Gastrocnemius medialis (tissue), 4 donors: ENCODE measurements around the gene MAP3K7. TPM values are rescaled to one million over a fixed set of nuclear protein-coding genes. Genes with fewer than 3 reads are reported as not detected.

Experiments used
- ATAC-seq, 2 donors: fragments of 150-250 bp; one replicate each; pipeline ENCODE4 v1.9.1; 2016
- DNase-seq, 2 donors: peaks; one replicate each; pipeline ENCODE4 v3.0.0-alpha.2; 2019
- H3K27ac ChIP-seq, 4 donors: fragments of 200-600 bp; sonication (generic); 1 replicate in 1 of 4; 2 replicates in 3 of 4; pipeline ENCODE4 v1.5.1; 2016 to 2018; ENCODE audit warnings: mild to moderate bottlenecking in 2 of 4, moderate library complexity in 1 of 4
- H3K27me3 ChIP-seq, 3 donors: fragments of 200-600 bp; sonication (generic) in 2 of 3; 1 replicate in 1 of 3; 2 replicates in 2 of 3; pipeline versions ENCODE4 v1.5.1 to v1.6.0; 2016 to 2019; ENCODE audit warnings: mild to moderate bottlenecking in 1 of 3, moderate library complexity in 1 of 3
- H3K36me3 ChIP-seq, 2 donors: fragments of 200-600 bp; sonication (generic) in 1 of 2; one replicate each; pipeline ENCODE4 v1.5.1; 2017 to 2018
- H3K4me1 ChIP-seq, 2 donors: fragments of 200-600 bp; sonication (generic) in 1 of 2; one replicate each; pipeline ENCODE4 v1.5.1; 2016 to 2017; ENCODE audit warnings: mild to moderate bottlenecking in 2 of 2
- H3K4me3 ChIP-seq, 4 donors: fragments of 200-600 bp; sonication (generic) in 3 of 4; 1 replicate in 1 of 4; 2 replicates in 3 of 4; pipeline ENCODE4 v1.5.1; 2016 to 2019; ENCODE audit warnings: mild to moderate bottlenecking in 2 of 4
- H3K9me3 ChIP-seq, 3 donors: fragments of 200-600 bp; sonication (generic) in 2 of 3; 1 replicate in 1 of 3; 2 replicates in 2 of 3; pipeline ENCODE4 v1.5.1; 2016 to 2019
- CTCF ChIP-seq, 5 experiments: fragments of 450-650 bp in 3 of 5; fragments of 200-600 bp in 2 of 5; sonication (generic) in 2 of 5; IDR thresholded peaks in 4 of 5; conservative IDR thresholded peaks in 1 of 5; 1 replicate in 4 of 5; 2 replicates in 1 of 5; pipeline ENCODE4 v1.5.1; 2016 to 2019; ENCODE audit warnings: antibody characterized with exemption in 5 of 5, mild to moderate bottlenecking in 3 of 5, moderate library complexity in 3 of 5
- POLR2A ChIP-seq, 2 donors: fragments of 450-650 bp; IDR thresholded peaks; one replicate each; pipeline ENCODE4 v1.6.1; 2017; ENCODE audit warnings: antibody characterized with exemption in 2 of 2, mild to moderate bottlenecking in 2 of 2, moderate library complexity in 2 of 2
- in situ Hi-C, 4 donors: fragments of 200-750 bp; cut with MboI; loops; one replicate each; pipeline versions ENCODE4 v1.15.0 to v1.8.0; 2017; ENCODE audit warnings: low sequenced_read_pairs in 4 of 4
- intact Hi-C: fragments of 100-400 bp; cut with DNase I; formaldehyde crosslinking; loops from one replicate; pipeline ENCODE4 v1.15.1; 2023; ENCODE audit warnings: low total_unique reads
- total RNA-seq, 4 donors: library from RNA; depleted of rRNA; stranded (reverse); fragments of >200 nt; gene quantifications; one replicate each; pipeline versions ENCODE4 v1.1.0 to v1.2.3, GENCODE V29; 2016

MAP3K7 gene
- total RNA-seq, 4 donors from 2014 or later = 16.6 to 27.2 (median 18.9) TPM

- Histone ChIP-seq H3K4me3 (no peak overlapping the region), H3K27me3 (no peaks in the 10 kb centered on the region), H3K36me3 (no peaks in the 10 kb centered on the region), H3K4me1 (peaks cover 44 to 66% of the 10 kb centered on the region in 2 donors), H3K27ac (no peak overlapping the region), H3K9me3 (no peaks in the 10 kb centered on the region)
- in situ Hi-C loops (loop anchor here in 1 of 4 donors (25.0 kb wide), 1 partner anchor 1622 kb away; the partner anchor contains the start of gene RNGTT), intact Hi-C loops (no loop called here)
- DNase-seq = no peak
- no peak for ATAC-seq
- no peak for TF ChIP-seq CTCF (IDR thresholded peaks at IDR 0.05 in 4 of 5, conservative IDR thresholded peaks at IDR 0.05 in 1 of 5)
- no peak for TF ChIP-seq POLR2A (IDR thresholded peaks at IDR 0.05)
These were observed 2.9 kb downstream of the MAP3K7 start for GRCh38 chr6:90583836-90584481.

- no peaks in the 10 kb centered on the region for H3K9me3 ChIP-seq
- intact Hi-C loops (no loop called here), in situ Hi-C loops (loop anchor here in 1 of 4 donors (25.0 kb wide), 1 partner anchor 1621 kb away; the partner anchor contains the start of gene RNGTT)
- no peak overlapping the region for H3K27ac ChIP-seq
- ATAC-seq = no peak
- no peak overlapping the region for H3K4me3 ChIP-seq
- no peaks in the 10 kb centered on the region for H3K36me3 ChIP-seq
- TF ChIP-seq POLR2A (IDR thresholded peaks at IDR 0.05) = no peak
- H3K27me3 ChIP-seq = no peaks in the 10 kb centered on the region
- H3K4me1 ChIP-seq = peaks cover 47 to 67% of the 10 kb centered on the region in 2 donors
- no peak for DNase-seq
These were observed 3.6 kb downstream of the MAP3K7 start for GRCh38 chr6:90583179-90583835.

GRCh38 chr6:90581146-90581545 is 5.7 kb downstream of the MAP3K7 start:
- Histone ChIP-seq H3K27me3 (no peaks in the 10 kb centered on the region), H3K9me3 (no peaks in the 10 kb centered on the region), H3K4me3 (no peak overlapping the region), H3K36me3 (no peaks in the 10 kb centered on the region), H3K4me1 (peaks cover 47 to 60% of the 10 kb centered on the region in 2 donors), H3K27ac (no peak overlapping the region)
- intact Hi-C loops = no loop called here
- in situ Hi-C loops = loop anchor here in 1 of 4 donors (25.0 kb wide), 1 partner anchor 1619 kb away; the partner anchor contains the start of gene RNGTT
- TF ChIP-seq CTCF (IDR thresholded peaks at IDR 0.05 in 4 of 5, conservative IDR thresholded peaks at IDR 0.05 in 1 of 5) (no peak), POLR2A (IDR thresholded peaks at IDR 0.05) (no peak)
- DNase-seq = no peak
- ATAC-seq = no peak

- Histone ChIP-seq H3K27me3 (no peaks in the 10 kb centered on the region), H3K27ac (no peak overlapping the region), H3K36me3 (no peaks in the 10 kb centered on the region), H3K4me1 (peaks cover 32 to 43% of the 10 kb centered on the region in 2 donors), H3K4me3 (no peak overlapping the region), H3K9me3 (no peaks in the 10 kb centered on the region)
- ATAC-seq = no peak
- DNase-seq = no peak
- in situ Hi-C loops = loop anchor here in 1 of 4 donors (25.0 kb wide), 1 partner anchor 1617 kb away; the partner anchor contains the start of gene RNGTT
- intact Hi-C loops = no loop called here
- TF ChIP-seq POLR2A (IDR thresholded peaks at IDR 0.05) (no peak), CTCF (IDR thresholded peaks at IDR 0.05 in 4 of 5, conservative IDR thresholded peaks at IDR 0.05 in 1 of 5) (no peak)
These were observed 7.8 kb downstream of the MAP3K7 start for GRCh38 chr6:90578894-90579549.

- no peak overlapping the region for H3K27ac ChIP-seq
- H3K36me3 ChIP-seq = no peaks in the 10 kb centered on the region
- DNase-seq (no peak), ATAC-seq (no peak)
- TF ChIP-seq CTCF (IDR thresholded peaks at IDR 0.05 in 4 of 5, conservative IDR thresholded peaks at IDR 0.05 in 1 of 5) = no peak
- TF ChIP-seq POLR2A (IDR thresholded peaks at IDR 0.05) = no peak
- in situ Hi-C loops = loop anchor here in 1 of 4 donors (25.0 kb wide), 1 partner anchor 1613 kb away; the partner anchor contains the start of gene RNGTT
- H3K4me1 ChIP-seq = peaks cover 7 to 9% of the 10 kb centered on the region in 2 donors
- H3K4me3 ChIP-seq = no peak overlapping the region
- intact Hi-C loops = no loop called here
- no peaks in the 10 kb centered on the region for H3K27me3 ChIP-seq
- H3K9me3 ChIP-seq = no peaks in the 10 kb centered on the region
These were observed 11.6 kb downstream of the MAP3K7 start for GRCh38 chr6:90575267-90575666.
